Gastroesophageal sphincter (tissue), 3 donors: Measurements from ENCODE around the gene ENPP7.

ENCODE experiments used
- EP300 ChIP-seq: sonication (generic); formaldehyde crosslinking; IDR thresholded peaks from one replicate; pipeline ENCODE4 v1.6.1; 2017; ENCODE audit warnings: antibody characterized with exemption, mild to moderate bottlenecking
- TF ChIP-seq, protein P1 (sequence below), 4 experiments: fragments of 200-600 bp in 2 of 4; fragments of 450-650 bp in 2 of 4; sonication (generic) in 1 of 4; IDR thresholded peaks; one replicate each; pipeline ENCODE4 v1.5.1; 2017 to 2019; ENCODE audit warnings: antibody characterized with exemption in 4 of 4, mild to moderate bottlenecking in 2 of 4, moderate library complexity in 2 of 4

DNA sequence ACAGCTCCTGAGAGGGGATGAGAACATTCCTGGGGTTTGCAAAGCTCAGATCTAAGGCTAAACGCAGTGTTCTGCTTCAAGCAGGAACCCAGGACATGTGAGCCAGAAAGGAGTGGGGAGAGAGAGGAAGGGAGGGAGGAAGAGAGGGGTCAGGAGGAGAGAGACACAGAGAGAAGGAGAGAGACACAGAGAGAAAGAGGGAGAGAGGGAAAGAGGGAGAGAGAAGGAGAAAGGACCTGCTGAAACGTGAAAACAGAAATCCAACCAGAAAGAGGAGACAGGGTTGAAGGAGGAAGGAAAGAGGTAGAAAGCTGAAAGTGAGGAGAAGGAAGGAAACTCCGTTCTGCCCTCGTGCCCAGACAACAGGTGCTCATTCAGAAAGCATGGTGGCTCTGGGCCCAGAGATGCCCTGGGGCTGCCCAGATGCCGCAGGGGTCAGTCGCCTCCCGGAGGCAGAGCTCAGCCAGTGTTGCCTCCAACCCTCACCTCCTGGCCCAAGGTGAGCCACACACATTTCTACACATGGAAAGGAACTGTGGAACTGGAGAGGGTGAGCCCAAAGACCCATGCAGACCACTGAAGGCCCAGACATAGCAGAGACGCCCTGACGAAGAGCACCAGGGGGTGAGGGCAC lies 49.0 kb upstream of the ENPP7 start:
- TF ChIP-seq EP300: no peak
- TF ChIP-seq, protein P1, sequence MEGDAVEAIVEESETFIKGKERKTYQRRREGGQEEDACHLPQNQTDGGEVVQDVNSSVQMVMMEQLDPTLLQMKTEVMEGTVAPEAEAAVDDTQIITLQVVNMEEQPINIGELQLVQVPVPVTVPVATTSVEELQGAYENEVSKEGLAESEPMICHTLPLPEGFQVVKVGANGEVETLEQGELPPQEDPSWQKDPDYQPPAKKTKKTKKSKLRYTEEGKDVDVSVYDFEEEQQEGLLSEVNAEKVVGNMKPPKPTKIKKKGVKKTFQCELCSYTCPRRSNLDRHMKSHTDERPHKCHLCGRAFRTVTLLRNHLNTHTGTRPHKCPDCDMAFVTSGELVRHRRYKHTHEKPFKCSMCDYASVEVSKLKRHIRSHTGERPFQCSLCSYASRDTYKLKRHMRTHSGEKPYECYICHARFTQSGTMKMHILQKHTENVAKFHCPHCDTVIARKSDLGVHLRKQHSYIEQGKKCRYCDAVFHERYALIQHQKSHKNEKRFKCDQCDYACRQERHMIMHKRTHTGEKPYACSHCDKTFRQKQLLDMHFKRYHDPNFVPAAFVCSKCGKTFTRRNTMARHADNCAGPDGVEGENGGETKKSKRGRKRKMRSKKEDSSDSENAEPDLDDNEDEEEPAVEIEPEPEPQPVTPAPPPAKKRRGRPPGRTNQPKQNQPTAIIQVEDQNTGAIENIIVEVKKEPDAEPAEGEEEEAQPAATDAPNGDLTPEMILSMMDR (IDR thresholded peaks at IDR 0.05): no peak
